HK-2 (cell line): ENCODE measurements around the gene PRMT7.

ENCODE experiments used
- DNase-seq: peaks from one replicate; pipeline ENCODE4 v3.0.0-alpha.2; 2018; ENCODE audit not compliant: unreplicated experiment

PRMT7 gene

DNA sequence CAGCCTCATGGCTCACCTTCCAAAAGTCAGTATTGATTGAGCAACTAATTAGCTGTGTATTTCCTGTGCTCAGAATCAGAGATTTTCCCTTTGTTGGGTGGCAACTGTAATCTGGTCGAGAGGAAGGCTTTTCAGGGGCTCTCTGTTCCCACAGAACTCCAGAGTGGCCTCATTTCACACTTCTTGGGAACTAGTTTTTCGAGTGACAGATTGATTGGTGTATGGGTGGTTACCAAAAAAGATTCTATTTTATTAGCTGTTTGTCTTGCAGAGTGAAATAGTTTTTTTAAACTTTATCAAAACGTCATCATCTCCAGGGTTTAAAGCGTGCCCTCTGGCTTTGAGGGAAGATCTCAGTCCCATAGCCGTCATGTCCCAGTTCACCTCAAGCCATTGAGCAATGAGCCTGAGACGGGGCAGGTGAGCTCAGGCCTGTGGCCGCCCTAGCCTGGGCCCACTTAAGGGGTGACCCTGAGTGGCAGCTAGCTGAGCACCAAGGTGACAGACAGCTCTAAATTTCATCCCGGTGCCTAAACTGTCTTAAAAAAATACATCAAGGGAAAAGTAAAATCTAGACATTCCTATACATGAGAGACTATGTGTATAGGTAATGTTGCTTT lies 84.5 kb downstream of the PRMT7 start:
- no peak for DNase-seq

DNA sequence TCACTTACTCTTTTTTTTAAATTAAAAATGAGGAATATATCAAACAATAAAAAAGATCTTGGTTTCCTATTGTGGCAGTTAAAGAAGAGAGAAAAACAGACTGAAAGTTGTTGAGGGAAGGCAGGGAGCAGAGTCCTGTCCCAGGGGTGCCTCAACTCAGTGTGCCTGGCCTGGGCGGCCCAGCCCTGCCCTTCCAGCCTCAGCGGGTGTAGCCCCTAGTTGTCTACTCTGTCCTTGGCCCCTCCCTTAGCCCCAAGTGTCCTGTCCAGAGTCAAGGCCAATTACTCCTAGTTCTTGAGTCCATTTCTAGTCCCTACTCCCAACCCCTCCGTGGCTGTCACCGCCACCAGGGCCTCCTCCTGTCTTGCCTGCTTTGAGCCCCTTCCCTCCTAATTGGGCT lies 85.0 kb downstream of the PRMT7 start:
- DNase-seq: no peak

DNA sequence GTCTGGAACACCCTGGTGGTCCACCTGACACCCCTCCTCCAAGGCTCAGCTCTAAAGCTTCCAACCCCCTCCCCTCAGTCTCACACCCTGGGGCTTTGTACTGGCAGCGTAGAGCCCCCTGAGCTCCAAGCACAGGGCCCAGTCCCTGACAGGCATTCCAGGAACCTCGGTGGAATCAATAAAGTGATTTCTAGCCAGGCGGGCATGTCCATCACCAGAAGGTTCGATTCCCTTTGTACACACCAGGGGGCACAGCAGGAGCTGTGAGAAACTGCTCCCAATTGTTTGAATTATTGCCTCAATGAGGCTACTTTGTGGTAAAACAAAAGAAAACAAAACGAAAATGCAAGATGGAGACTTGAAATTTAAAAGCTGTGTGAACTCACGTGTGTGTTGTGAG lies 85.7 kb downstream of the PRMT7 start:
- no peak for DNase-seq

DNA sequence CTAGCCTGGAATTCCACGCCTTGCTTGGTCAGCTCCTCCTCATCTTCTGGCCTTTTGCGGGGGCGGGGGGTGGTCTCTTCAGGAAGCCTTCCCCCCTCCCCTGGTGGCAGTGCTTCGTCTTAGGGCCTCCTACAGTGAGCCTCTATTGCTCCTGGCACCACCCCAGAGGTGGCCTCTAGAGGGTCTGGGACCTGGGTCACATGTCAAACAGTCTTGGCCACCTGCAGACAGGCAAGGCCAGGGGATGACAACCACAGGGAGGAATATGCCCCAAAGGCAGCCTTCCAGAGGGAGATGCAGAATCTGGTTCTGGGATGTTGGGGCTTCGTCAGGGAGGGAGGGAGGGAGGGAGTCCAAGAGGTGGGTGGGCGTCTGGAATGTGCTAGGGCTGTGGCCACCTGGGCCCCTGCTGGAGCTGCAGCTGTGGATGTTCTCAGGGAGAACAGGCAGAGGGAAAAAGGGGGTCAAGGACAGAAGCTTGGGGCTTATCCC lies 86.9 kb downstream of the PRMT7 start:
- no peak for DNase-seq

DNA sequence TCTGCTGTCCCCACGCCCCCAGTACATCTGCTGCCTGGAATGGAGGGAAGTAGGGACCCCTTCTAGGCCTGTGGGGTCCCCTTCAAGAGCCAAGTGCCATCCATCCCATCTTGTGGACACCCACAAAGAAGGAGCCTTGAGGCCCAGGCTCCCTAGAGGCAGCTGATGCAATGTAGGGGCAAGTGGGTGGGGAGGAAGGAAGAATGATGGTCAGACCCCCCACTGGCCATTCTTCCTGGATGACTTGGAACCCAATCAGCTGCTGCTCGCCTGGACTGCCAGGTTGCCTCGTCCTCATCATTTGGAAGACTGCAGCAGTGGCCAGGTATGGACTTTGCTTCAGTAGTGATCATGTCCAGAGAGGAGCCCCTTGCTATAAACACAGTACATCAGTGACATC lies 88.6 kb downstream of the PRMT7 start:
- no peak for DNase-seq

DNA sequence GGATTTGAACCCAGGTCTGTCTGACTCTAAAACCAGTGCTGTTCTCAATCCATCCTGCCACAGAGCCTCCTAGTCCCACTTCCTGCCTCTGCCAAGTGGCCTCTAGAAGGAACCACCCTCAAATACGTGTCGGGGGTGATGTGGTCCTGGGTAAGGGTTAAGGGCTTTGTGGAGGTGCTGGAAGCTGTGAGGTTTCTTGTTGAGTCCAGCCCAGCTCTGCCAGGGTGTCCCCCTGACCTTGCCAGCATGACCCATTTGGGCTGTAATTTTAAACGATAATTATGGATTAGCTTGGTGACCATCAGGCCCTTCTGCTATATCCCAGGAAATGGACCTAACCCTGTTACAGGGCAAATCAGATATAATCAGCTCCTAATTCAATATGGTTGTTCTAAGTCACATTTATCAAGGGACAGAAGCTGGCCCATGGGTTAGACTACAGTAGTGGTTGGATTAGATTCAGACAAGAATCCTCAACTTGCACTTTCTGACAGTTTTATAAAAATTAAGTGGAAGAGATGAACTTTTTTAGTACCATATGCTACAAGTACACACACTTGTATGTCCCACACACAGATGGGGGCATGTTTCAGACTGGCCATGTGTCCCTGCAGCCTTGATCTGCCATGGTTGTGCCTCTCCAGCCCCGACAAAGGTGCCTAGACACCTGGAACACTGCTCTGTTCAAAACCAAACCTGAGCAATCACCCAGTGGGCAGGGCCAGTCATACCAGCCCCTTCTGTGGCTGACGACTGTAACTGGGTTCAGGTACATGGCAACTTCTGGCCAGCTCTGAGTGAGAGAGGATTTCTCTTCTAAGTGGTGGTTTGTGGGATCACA lies 89.5 kb downstream of the PRMT7 start:
- no peak for DNase-seq

DNA sequence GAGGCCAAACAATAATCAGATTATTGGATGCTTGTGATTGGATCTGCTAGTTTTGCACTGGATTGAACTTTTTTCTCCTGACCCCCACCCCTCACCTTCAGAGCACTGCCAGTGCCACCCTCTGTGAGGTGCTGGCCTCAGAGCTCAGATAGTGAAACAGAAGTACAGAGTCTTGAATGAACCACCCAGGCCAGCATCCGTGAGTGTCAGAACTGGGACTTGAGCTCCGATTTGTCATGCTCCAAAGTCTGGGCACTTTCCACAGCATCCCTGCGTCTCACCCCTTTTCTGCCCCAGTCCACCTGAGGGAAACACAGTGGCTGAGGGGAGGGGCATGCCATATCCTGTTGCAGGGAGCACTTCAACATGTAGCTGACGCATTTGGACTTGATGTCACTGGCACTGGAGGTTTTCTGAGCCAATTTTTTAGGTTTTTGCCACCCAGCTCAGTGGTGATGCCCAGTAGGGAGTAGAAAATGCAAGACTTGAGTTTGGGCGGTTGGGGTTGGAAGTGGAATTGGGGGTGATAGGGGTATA lies 90.2 kb downstream of the PRMT7 start:
- no peak for DNase-seq

DNA sequence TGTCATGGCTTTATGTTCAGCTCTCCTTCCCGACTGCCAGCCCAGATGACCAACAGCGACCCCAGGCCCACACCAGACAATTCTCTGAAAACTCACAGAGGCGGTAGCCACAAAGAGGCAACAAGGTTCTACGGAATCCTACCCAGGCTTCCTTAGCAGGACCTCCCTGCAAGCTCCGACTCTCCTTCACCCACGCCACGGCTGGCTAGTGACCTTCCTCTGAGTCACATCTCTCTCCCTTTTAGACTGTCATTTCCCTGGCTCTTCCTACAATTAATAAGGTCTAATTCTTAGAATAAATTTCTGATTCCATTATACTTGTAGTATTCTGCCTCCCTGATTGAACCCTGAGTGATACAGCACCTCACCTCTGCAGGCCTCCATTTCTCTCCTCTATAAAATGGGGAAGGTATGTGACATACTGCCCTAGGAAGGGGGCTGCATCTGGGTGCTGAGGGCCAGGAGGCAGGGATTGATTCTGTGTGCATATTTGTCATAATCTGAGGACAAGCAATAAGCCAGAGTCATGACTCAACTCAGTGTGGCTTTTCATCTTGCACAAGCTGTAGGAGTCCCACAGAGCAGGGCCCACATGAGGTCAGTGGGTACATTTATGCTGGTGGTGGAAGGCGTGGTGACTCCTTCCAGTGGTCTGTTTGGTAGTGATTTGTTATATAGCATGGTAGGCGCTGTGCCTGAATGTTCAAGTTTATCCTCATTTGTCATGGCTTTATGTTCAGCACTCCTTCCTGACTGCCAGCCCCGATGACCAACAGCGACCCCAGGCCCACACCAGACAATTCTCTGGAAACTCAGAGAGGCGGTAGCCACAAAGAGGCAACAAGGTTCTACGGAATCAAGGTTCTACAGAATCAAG lies 91.3 kb downstream of the PRMT7 start:
- DNase-seq: no peak

DNA sequence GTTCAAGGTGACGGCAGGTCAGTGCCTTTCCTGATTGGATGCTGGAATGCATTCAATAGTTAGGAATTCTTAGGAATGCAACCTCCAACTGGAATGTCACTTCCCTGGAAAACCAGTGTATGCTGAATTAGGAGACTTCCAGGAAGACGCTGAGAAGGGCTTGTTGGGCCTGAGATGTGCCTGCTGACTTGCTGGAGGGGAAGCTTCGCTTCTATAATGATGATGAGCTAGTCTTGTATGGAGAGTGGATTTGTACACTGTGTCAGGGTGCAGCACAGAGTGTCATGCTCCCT lies 91.9 kb downstream of the PRMT7 start:
- no peak for DNase-seq

DNA sequence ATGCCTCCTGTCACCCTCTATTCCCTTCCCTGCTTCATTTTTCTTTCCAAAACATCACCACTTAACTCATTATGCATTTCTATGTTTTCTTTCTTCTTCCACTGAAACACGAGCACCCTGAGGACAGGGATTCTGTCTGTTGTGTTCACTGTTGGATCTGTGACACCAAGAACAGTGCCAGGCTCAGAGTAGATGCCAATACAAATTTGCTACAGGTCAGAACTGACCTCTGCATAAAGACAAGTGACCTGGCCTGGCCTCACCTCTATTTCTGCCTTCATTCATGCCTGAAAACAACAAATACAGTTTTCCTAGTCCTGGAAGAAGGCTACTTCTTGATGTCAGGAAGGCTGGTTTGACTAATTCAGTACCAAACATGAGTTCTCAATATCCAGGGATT lies 92.4 kb downstream of the PRMT7 start:
- DNase-seq: no peak

DNA sequence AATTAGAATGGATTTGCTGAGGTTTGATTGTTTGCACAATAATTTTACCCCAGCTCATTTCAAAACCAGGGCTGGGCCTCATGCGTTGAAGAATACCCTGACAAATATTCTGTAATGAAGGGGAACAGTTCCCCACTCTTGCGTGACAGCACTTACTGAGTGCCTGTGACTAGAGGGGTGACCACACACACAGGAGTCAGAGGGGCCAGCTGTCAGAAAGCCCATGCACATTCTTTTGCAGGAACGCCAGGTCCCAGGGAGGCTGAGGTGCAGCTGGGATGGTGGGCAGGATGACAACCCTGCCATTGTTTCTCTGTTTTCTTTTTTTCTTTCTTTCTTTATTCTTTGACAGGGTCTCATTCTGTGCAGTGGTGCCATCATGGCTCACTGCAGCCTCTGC lies 92.9 kb downstream of the PRMT7 start:
- DNase-seq: no peak

DNA sequence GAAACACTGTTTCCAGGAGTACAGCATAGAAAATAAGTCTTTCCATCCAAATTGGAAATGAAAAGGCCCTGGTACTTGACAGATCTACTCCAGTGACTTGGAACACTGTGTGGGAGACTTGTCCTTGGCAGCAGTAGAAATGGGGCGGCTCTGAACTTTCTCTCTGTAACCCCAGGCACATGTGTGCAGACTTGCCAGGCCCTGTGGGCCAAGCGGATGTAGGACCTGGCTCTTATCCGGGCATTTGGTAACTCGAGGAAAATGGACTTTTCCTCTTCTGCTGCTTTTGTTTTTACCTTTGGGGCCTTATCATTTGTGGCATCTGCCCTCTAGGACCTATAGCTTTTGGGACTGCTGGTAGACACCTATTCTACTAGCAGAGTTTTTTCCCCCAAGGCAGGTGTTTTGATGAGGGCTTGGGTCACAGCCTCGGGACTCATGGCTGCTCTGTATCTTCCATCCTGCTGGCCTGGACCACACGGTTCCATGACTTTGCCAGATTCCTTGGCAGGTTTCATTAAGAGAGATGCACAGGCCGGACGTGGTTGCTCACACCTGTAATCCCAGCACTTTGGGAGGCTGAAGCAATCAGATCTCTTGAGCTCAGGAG lies 94.0 kb downstream of the PRMT7 start:
- DNase-seq: no peak

DNA sequence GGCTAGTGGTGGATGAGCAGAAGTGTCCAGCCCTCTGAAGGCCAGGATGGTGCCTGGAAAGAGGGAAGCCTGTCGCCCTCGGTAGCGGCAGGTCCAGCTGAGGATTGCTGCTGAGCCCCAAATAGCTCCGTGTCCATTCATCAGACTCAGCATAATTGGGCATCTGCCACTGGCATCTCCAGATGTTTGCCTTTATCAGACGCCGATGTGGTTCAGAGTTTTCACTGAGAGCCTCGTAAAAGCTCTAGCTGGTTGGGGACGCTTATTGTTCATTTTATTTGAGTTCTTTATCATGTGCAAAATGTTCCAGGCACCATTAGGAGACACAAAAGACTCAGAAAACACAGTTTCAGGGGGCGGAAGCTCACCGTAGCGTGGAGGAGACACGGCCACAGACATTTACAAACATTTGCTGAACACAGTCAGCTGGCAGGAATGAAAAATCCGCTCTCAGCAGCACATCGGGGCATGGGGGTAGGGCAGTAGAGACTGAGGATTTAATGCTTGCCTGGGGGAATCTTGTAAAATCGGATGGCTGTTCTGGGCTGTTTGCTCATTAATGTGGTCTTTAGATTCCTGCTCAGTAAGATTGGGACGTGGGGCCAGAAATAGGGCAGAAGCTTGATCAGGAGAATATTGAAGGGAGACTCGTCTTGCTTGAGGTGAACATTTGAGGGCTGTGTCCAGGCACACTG lies 95.8 kb downstream of the PRMT7 start:
- DNase-seq: peak; percentile 32
